HG02588 (cell line): ENCODE data around the gene NLGN1.

Experiments used
- ATAC-seq: cut with Tn5 transposase; IDR thresholded peaks from one replicate; pipeline ENCODE4 v1.9.1; 2021; ENCODE audit warnings: mild to moderate bottlenecking, moderate library complexity; ENCODE audit not compliant: unreplicated experiment

The NLGN1 gene

GRCh38 chr3:174247687-174248152, 850.2 kb downstream of the NLGN1 start:
- no peak for ATAC-seq

- no peak for ATAC-seq
Measured at GRCh38 chr3:174251681-174252080, 854.1 kb downstream of the NLGN1 start.

GRCh38 chr3:174253196-174253823, 855.8 kb downstream of the NLGN1 start:
- ATAC-seq, result no peak

GRCh38 chr3:174253940-174254339, 856.4 kb downstream of the NLGN1 start:
- no peak for ATAC-seq

GRCh38 chr3:174255454-174255853, 857.9 kb downstream of the NLGN1 start:
- ATAC-seq, result no peak

GRCh38 chr3:174266476-174266875, 868.9 kb downstream of the NLGN1 start:
- no peak for ATAC-seq

GRCh38 chr3:174268061-174268460, 870.5 kb downstream of the NLGN1 start:
- ATAC-seq, result no peak

- ATAC-seq, result no peak
Measured at GRCh38 chr3:174268586-174268985, 871.0 kb downstream of the NLGN1 start.

GRCh38 chr3:174270841-174271240, 873.3 kb downstream of the NLGN1 start:
- ATAC-seq, result no peak

GRCh38 chr3:174275336-174275735, 877.8 kb downstream of the NLGN1 start:
- no peak for ATAC-seq

- no peak for ATAC-seq
Measured at GRCh38 chr3:174276826-174277225, 879.3 kb downstream of the NLGN1 start.

GRCh38 chr3:174278094-174278493, 880.5 kb downstream of the NLGN1 start:
- no peak for ATAC-seq

- no peak for ATAC-seq
Measured at GRCh38 chr3:174280186-174280585, 882.6 kb downstream of the NLGN1 start.

- ATAC-seq, result no peak
Measured at GRCh38 chr3:174285242-174285864, 887.8 kb downstream of the NLGN1 start.

GRCh38 chr3:174287705-174288104, 890.2 kb downstream of the NLGN1 start:
- ATAC-seq, result no peak

GRCh38 chr3:174294616-174295015, 897.1 kb downstream of the NLGN1 start:
- no peak for ATAC-seq

- no peak for ATAC-seq
Measured at GRCh38 chr3:174295306-174296092, 898.0 kb downstream of the NLGN1 start.

- no peak for ATAC-seq
Measured at GRCh38 chr3:174302746-174303315, 905.3 kb downstream of the NLGN1 start.

- ATAC-seq, result no peak
Measured at GRCh38 chr3:174303907-174304560, 906.5 kb downstream of the NLGN1 start.

GRCh38 chr3:174308736-174309135, 911.2 kb downstream of the NLGN1 start:
- no peak for ATAC-seq

GRCh38 chr3:174310475-174310983, 913.0 kb downstream of the NLGN1 start:
- no peak for ATAC-seq
